HG02885 (cell line): ENCODE measurements around the gene SMARCAD1.
"Not testable (repeated sequence)": the region's sequence is repeated elsewhere in the genome, so short reads cannot be mapped to it uniquely, and the experiment has no call there.

Experiments used
- ATAC-seq: cut with Tn5 transposase; IDR thresholded peaks from one replicate; pipeline ENCODE4 v1.9.1; 2021; ENCODE audit warnings: mild to moderate bottlenecking; ENCODE audit not compliant: unreplicated experiment, poor library complexity

The SMARCAD1 gene

GRCh38 chr4:94290245-94290644 is 82.6 kb downstream of the SMARCAD1 start:
- ATAC-seq, result no peak

DNA sequence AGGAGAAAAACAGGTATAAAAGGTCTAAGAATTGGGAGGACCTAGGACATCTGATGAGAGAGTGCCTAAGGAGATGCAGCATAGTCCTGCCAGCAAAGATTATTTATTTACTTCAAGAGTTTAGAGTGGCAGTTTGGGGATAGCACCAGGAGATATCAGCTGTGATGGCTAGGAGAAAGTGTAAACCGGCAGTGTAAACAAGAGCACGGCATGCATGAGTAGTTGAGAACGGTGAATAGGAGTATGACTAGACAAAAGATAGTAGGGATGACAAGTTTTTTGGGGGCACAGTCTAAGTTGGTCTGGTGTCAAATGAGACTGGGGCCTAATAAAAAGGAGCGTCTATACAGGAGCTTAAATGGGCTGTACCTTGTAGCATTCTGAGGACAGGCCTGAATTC is 86.3 kb downstream of the SMARCAD1 start:
- not testable (repeated sequence) for ATAC-seq

GRCh38 chr4:94295473-94295872 is 87.8 kb downstream of the SMARCAD1 start:
- ATAC-seq, result not testable (repeated sequence)

- ATAC-seq, result no peak
Measured at GRCh38 chr4:94298725-94299252, 91.1 kb downstream of the SMARCAD1 start.

DNA sequence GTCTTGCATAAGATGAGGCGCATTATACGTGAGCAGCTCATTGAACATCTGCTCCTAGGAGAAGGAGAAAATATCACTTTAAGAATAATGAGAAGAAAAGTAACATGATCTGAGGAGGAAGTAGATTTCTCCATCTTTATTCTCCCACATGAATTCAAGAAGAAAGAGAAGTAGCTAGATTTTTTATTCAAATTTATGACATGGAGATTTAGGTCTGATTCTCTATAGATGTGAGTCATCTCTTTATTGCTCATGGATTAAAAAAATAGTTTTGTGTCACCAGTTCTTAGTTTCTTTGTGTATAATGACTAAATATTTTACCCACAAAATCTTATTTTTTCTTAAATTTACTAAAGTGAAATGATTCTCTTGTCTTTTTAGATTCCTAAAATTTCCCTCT is 94.5 kb downstream of the SMARCAD1 start:
- no peak for ATAC-seq

DNA sequence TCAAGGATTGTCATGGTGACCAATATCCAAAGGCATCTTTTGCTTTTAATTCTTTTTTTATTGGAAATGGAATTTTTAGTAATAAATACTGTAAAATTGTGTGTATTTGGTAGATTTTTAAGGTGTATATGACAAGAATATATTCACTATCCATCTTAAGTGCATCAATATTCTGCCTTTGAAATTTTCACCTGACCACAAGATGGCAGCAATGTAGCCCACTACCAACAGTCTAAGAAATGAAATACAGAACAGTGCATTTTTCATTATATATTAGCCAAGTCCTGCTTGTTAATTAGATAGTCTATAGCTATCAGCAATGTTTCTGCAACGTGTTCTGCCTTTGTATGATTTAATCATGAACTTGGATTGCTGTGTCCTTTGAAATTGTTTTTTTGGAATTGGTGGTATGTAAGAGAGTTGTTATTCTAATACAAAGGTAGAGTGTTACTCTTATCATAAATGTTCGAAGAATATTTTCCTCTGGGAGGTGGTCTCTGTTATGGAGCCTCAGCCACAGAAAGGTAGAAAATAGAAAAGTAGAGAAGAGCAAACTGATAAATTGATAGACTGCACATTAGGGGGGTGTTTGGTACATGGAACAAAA is 96.8 kb downstream of the SMARCAD1 start:
- ATAC-seq, result peak; percentile 73

DNA sequence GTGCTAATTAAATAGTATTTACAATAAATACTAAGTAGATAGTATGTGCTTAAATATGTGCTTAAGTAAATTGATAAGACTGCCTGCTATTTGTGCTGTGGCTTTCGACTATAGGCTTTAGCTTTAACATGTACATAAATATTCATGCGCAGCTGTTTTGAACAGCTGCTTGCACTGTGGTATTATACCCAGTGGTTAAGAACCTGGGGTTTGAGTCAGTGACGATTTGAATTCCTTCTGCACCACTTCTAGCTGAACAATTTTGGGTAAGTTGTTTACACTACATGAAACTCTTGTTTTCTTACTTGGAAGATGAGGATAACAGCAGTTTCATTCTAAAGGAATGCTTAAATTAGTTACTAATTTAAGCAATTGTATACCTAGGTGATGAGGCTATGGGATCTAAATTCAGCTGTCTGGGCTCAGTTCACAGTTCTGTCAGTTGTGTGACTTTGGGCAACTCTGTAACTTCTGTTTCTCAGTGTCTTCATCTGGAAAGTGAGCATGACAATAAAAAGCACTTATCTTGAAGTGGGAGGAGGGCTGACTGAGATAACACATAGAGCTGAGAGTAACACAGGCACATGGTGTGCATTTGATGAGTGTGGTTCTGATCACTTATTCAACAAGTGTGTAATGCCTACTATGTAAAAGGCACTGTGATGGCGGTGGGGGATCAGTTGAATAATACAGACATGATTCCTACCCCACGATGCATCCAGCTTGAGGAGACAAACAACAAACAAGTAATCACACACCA is 98.0 kb downstream of the SMARCAD1 start:
- ATAC-seq, result no peak

GRCh38 chr4:94306713-94307112 is 99.0 kb downstream of the SMARCAD1 start:
- no peak for ATAC-seq

- ATAC-seq, result no peak
Measured at GRCh38 chr4:94307231-94307871, 99.7 kb downstream of the SMARCAD1 start.

GRCh38 chr4:94319927-94320326 is 112.3 kb downstream of the SMARCAD1 start:
- not testable (repeated sequence) for ATAC-seq

DNA sequence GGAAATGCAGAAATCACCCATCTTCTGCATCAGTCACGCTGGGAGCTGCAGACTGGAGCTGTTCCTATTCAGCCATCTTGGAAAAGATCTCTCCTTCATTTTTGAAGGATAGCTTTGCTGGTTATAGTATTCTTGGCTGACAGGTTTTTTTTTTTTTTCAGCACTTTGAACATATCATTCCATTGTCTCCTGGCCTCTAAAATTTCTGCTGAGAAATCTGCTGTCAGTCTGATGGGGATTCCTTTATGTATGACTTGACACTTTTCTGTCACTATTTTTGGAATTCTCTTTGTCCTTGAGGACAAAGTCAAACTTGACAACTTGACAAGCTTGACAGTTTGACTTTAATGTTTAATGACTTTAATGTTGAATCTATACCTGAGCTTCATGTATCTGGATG is 118.2 kb downstream of the SMARCAD1 start:
- ATAC-seq, result no peak

GRCh38 chr4:94329933-94330332 is 122.3 kb downstream of the SMARCAD1 start:
- ATAC-seq, result no peak

DNA sequence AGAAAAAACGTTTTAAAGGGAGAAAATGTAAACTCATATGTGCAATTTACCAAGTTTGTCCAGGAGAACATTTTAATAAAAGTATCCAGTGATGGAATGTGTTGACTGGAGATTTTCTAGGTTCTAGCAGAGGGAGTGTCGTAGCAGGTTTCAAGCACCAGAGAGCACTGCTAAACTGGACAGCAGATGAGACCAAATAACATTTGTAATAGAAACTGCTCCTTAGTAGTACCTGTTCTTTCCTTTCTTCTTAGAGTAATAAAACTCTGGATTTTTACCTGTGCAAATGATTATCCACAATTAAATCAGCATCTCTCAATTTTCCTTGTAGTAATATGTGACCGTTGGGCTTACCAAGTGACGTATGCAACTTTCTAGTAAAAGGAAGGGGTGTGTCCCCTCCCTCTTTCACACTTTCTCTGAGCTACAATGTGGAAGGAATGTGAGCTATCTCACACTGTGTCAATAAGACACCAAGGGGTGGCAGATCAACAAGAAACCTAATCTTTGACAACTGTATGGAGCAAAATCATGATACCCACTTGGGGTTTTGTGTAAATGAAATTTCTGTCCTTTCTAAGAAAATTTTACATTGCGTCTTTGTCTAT is 125.4 kb downstream of the SMARCAD1 start:
- no peak for ATAC-seq

GRCh38 chr4:94333866-94334265 is 126.2 kb downstream of the SMARCAD1 start:
- no peak for ATAC-seq

GRCh38 chr4:94334476-94334875 is 126.8 kb downstream of the SMARCAD1 start:
- ATAC-seq, result no peak

- no peak for ATAC-seq
Measured at GRCh38 chr4:94334962-94335361, 127.3 kb downstream of the SMARCAD1 start.

- no peak for ATAC-seq
Measured at GRCh38 chr4:94336303-94336702, 128.6 kb downstream of the SMARCAD1 start.

GRCh38 chr4:94336791-94337190 is 129.1 kb downstream of the SMARCAD1 start:
- ATAC-seq, result not testable (repeated sequence)

GRCh38 chr4:94338681-94339351 is 131.2 kb downstream of the SMARCAD1 start:
- ATAC-seq, result peak; percentile 80

DNA sequence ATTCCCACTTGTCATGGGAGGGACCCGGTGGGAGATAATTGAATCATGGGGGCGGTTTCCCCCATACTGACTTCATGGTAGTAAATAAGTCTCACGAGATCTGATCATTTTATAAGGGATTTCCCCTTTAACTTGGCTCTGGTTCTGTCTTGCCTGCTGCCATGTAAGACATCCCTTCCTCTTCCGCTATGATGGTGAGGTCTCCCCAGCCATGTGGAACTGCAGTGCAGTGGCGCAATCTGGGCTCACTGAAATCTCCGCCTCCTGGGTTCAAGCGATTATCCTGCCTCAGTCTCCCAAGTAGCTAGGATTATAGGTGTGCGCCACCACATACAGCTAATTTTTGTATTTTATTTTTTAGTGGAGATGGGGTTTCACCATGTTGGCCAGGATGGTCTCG is 132.1 kb downstream of the SMARCAD1 start:
- ATAC-seq, result no peak
